ENCODE results near the gene WDR7.

Gene WDR7

GRCh38 chr18:56955490-56955889, 304.3 kb downstream of the WDR7 start:
- Histone ChIP-seq H3K9me3 (replicated peaks; ENCODE audit: insufficient read depth, low read length) (no peaks in the 10 kb centered on the region), H3K9me2 (replicated peaks; ENCODE audit: insufficient read depth, low read length) (no peaks in the 10 kb centered on the region), H2AFZ (ENCODE audit: low read length) (no peak overlapping the region), H3F3A (ENCODE audit: insufficient read depth, low read length) (no peaks in the 10 kb centered on the region), H3K79me2 (ENCODE audit: low read length) (no peaks in the 10 kb centered on the region), H3K27ac (ENCODE audit: low read length) (no peak overlapping the region), H3K4me1 (ENCODE audit: low read length) (peaks cover 11% of the 10 kb centered on the region), H3K4me3 (ENCODE audit: low read length) (no peak overlapping the region), H3K9ac (ENCODE audit: low read length) (no peak overlapping the region), H3K4me2 (ENCODE audit: low read depth, low read length) (no peak overlapping the region), H3K27me3 (replicated peaks; ENCODE audit: insufficient read depth, low read length) (no peaks in the 10 kb centered on the region), H4K20me1 (ENCODE audit: insufficient read depth, low read length) (no peaks in the 10 kb centered on the region), H3K36me3 (replicated peaks; ENCODE audit: insufficient read depth, low read length) (no peaks in the 10 kb centered on the region)
- TF ChIP-seq EZH2phosphoT487 (IDR thresholded peaks at IDR 0.05; ENCODE audit: low read length), result no peak
- TF ChIP-seq EZH2 (optimal IDR thresholded peaks at IDR 0.05; ENCODE audit: low read depth, low read length), result no peak
- TF ChIP-seq CTCF (IDR thresholded peaks at IDR 0.05; ENCODE audit: low read length), result no peak
- no peak for DNase-seq

- Histone ChIP-seq H3K27ac (ENCODE audit: low read length) (no peak overlapping the region), H3K4me1 (ENCODE audit: low read length) (peaks cover 5% of the 10 kb centered on the region; the same call in 1 of the 2 replicates), H4K20me1 (ENCODE audit: insufficient read depth, low read length) (no peaks in the 10 kb centered on the region), H3K9me3 (replicated peaks; ENCODE audit: insufficient read depth, low read length) (no peaks in the 10 kb centered on the region), H2AFZ (ENCODE audit: low read length) (no peak overlapping the region), H3K9ac (ENCODE audit: low read length) (no peak overlapping the region), H3K36me3 (replicated peaks; ENCODE audit: insufficient read depth, low read length) (no peaks in the 10 kb centered on the region), H3F3A (ENCODE audit: insufficient read depth, low read length) (no peaks in the 10 kb centered on the region), H3K4me3 (ENCODE audit: low read length) (no peak overlapping the region), H3K27me3 (replicated peaks; ENCODE audit: insufficient read depth, low read length) (no peaks in the 10 kb centered on the region), H3K4me2 (ENCODE audit: low read depth, low read length) (no peak overlapping the region), H3K79me2 (ENCODE audit: low read length) (no peaks in the 10 kb centered on the region), H3K9me2 (replicated peaks; ENCODE audit: insufficient read depth, low read length) (no peaks in the 10 kb centered on the region)
- no peak for TF ChIP-seq EZH2phosphoT487 (IDR thresholded peaks at IDR 0.05; ENCODE audit: low read length)
- no peak for TF ChIP-seq CTCF (IDR thresholded peaks at IDR 0.05; ENCODE audit: low read length)
- no peak for TF ChIP-seq EZH2 (optimal IDR thresholded peaks at IDR 0.05; ENCODE audit: low read depth, low read length)
- DNase-seq, result no peak
Measured at GRCh38 chr18:56959120-56959519, 308.0 kb downstream of the WDR7 start.

GRCh38 chr18:56962322-56962721, 311.2 kb downstream of the WDR7 start:
- Histone ChIP-seq H2AFZ (ENCODE audit: low read length) (no peak overlapping the region), H3K9me2 (replicated peaks; ENCODE audit: insufficient read depth, low read length) (no peaks in the 10 kb centered on the region), H3K27ac (ENCODE audit: low read length) (no peak overlapping the region), H3K4me2 (ENCODE audit: low read depth, low read length) (no peak overlapping the region), H3K36me3 (replicated peaks; ENCODE audit: insufficient read depth, low read length) (no peaks in the 10 kb centered on the region), H3K4me1 (ENCODE audit: low read length) (no peaks in the 10 kb centered on the region), H3K4me3 (ENCODE audit: low read length) (no peak overlapping the region), H3K27me3 (replicated peaks; ENCODE audit: insufficient read depth, low read length) (no peaks in the 10 kb centered on the region), H4K20me1 (ENCODE audit: insufficient read depth, low read length) (no peaks in the 10 kb centered on the region), H3K9me3 (replicated peaks; ENCODE audit: insufficient read depth, low read length) (no peaks in the 10 kb centered on the region), H3K79me2 (ENCODE audit: low read length) (no peaks in the 10 kb centered on the region), H3K9ac (ENCODE audit: low read length) (no peak overlapping the region), H3F3A (ENCODE audit: insufficient read depth, low read length) (no peaks in the 10 kb centered on the region)
- no peak for DNase-seq
- TF ChIP-seq EZH2 (optimal IDR thresholded peaks at IDR 0.05; ENCODE audit: low read depth, low read length), result no peak
- TF ChIP-seq CTCF (IDR thresholded peaks at IDR 0.05; ENCODE audit: low read length), result no peak
- TF ChIP-seq EZH2phosphoT487 (IDR thresholded peaks at IDR 0.05; ENCODE audit: low read length), result no peak
